Heart left ventricle (tissue), 13 donors: ENCODE measurements around the gene RFPL3.
"Not testable (repeated sequence)": the region's sequence is repeated elsewhere in the genome, so short reads cannot be mapped to it uniquely, and the experiment has no call there.

Experiments used
- POLR2A ChIP-seq, 2 donors: fragments of 450-650 bp; IDR thresholded peaks; one replicate each; pipeline ENCODE4 v1.6.1; 2017; ENCODE audit warnings: antibody characterized with exemption in 2 of 2, mild to moderate bottlenecking in 2 of 2, moderate library complexity in 2 of 2
- TF ChIP-seq, protein P1 (sequence below), 12 donors: fragments of 200-600 bp; sonication (generic) in 4 of 12; IDR thresholded peaks; one replicate each; pipeline versions ENCODE4 v1.5.0 to v1.8.0; 2018 to 2022; ENCODE audit warnings: antibody characterized with exemption in 12 of 12, mild to moderate bottlenecking in 5 of 12
- donor health status: ischemic (EF 13 %, LVEDD 7.1; RV severe dilation, severe dysfunction).
- donor health status: DM: no; HTN: yes; CAD: no.
- donor health status: DM: no; HTN: no; CAD: no.
- donor health status: ischemic (EF 25% LVEDD 6.9; RV normal size, moderate dysfunction).
- donor health status: ischemic (EF 25% LVEDD 5.7; RV mildly dilated, moderate dysfunction).
- donor health status: ischemic (EF 35%, LVEDD 5.7; RV mildly dilated, moderate dysfunction).
- donor health status: nonischemic (EF 11% LVEDD 7.7; RV severe dilation, severe dysfunction).
- donor health status: DM: yes; HTN: yes; CAD: no.
- donor health status: PGD.
- donor health status: ischemic (EF 29% LVEDD 5.4; RV normal size, mild dysfunction).
- donor health status: nonischemic (EF 23%, LVEDD 6.1; RV moderate dilation, normal function).

DNA sequence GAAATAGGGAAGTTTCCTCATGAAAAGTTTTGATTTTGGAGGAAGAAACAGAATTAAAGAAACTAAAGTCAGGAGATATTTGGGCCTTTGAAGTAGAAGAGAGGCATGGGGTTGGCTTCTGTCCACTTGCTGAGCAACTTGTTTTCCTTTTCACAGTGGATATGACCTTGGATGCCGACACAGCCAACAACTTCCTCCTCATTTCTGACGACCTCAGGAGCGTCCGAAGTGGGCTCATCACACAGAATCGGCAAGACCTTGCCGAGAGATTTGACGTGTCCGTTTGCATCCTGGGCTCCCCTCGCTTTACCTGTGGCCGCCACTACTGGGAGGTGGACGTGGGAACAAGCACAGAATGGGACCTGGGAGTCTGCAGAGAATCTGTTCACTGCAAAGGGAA lies 2.4 kb downstream of the RFPL3 start:
- TF ChIP-seq, protein P1, sequence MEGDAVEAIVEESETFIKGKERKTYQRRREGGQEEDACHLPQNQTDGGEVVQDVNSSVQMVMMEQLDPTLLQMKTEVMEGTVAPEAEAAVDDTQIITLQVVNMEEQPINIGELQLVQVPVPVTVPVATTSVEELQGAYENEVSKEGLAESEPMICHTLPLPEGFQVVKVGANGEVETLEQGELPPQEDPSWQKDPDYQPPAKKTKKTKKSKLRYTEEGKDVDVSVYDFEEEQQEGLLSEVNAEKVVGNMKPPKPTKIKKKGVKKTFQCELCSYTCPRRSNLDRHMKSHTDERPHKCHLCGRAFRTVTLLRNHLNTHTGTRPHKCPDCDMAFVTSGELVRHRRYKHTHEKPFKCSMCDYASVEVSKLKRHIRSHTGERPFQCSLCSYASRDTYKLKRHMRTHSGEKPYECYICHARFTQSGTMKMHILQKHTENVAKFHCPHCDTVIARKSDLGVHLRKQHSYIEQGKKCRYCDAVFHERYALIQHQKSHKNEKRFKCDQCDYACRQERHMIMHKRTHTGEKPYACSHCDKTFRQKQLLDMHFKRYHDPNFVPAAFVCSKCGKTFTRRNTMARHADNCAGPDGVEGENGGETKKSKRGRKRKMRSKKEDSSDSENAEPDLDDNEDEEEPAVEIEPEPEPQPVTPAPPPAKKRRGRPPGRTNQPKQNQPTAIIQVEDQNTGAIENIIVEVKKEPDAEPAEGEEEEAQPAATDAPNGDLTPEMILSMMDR (IDR thresholded peaks at IDR 0.05): not testable (repeated sequence)
- TF ChIP-seq POLR2A (IDR thresholded peaks at IDR 0.05): not testable (repeated sequence)
